Mesendoderm (in vitro differentiated cells): ENCODE results near the gene NUMBL.
A peak's percentile ranks its signal among the peaks of the same experiment; 100 is the strongest.

Experiments used
- DNase-seq: peaks from one replicate; pipeline ENCODE4 v3.0.0; 2013
- H2AK5ac ChIP-seq: 2 replicates; pipeline ENCODE4 v1.6.1; 2013; ENCODE audit warnings: low read length, inconsistent platforms
- H2BK120ac ChIP-seq: 2 replicates; pipeline ENCODE4 v1.6.1; 2013; ENCODE audit warnings: low read depth, mild to moderate bottlenecking, low read length, moderate library complexity, mixed read lengths
- H2BK15ac ChIP-seq: replicated peaks from 2 replicates; pipeline ENCODE4 v1.6.1; 2013; ENCODE audit warnings: low read depth, mild to moderate bottlenecking, moderate library complexity
- H2BK5ac ChIP-seq: 2 replicates; pipeline ENCODE4 v1.6.1; 2013; ENCODE audit warnings: low read length, inconsistent platforms
- H3K18ac ChIP-seq: 2 replicates; pipeline ENCODE4 v1.6.1; 2013; ENCODE audit warnings: mild to moderate bottlenecking, low read length, mixed read lengths
- H3K23ac ChIP-seq: one replicate; pipeline ENCODE4 v1.6.1; 2013; ENCODE audit warnings: low read length
- H3K27ac ChIP-seq: 2 replicates; pipeline ENCODE4 v1.5.1; 2013; ENCODE audit warnings: low read depth, mild to moderate bottlenecking, inconsistent platforms, low read length, moderate library complexity
- H3K27me3 ChIP-seq: 2 replicates; pipeline ENCODE4 v1.6.1; 2013; ENCODE audit warnings: low read length, control low read depth, mild to moderate bottlenecking, inconsistent platforms; ENCODE audit not compliant: insufficient read depth, poor library complexity
- H3K36me3 ChIP-seq: 2 replicates; pipeline ENCODE4 v1.6.1; 2013; ENCODE audit warnings: low read length, inconsistent platforms; ENCODE audit not compliant: control insufficient read depth, insufficient read depth
- H3K4ac ChIP-seq: one replicate; pipeline ENCODE4 v1.6.1; 2013; ENCODE audit warnings: low read depth, mild to moderate bottlenecking, low read length, moderate library complexity
- H3K4me1 ChIP-seq: 2 replicates; pipeline ENCODE4 v1.6.1; 2013; ENCODE audit warnings: low read depth, low read length, inconsistent platforms; ENCODE audit not compliant: control insufficient read depth
- H3K4me2 ChIP-seq: 2 replicates; pipeline ENCODE4 v1.6.1; 2013; ENCODE audit warnings: low read length
- H3K4me3 ChIP-seq: 2 replicates; pipeline ENCODE4 v1.5.1; 2013; ENCODE audit warnings: mild to moderate bottlenecking, low read length
- H3K56ac ChIP-seq: one replicate; pipeline ENCODE4 v1.6.1; 2013; ENCODE audit warnings: low read length
- H3K79me1 ChIP-seq: 2 replicates; pipeline ENCODE4 v1.6.1; 2013; ENCODE audit warnings: low read length, inconsistent platforms
- H3K79me2 ChIP-seq: 2 replicates; pipeline ENCODE4 v1.6.1; 2013; ENCODE audit warnings: mild to moderate bottlenecking, low read length; ENCODE audit not compliant: control insufficient read depth, insufficient read depth
- H3K9ac ChIP-seq: 2 replicates; pipeline ENCODE4 v1.6.1; 2013; ENCODE audit warnings: low read length, inconsistent platforms
- H4K5ac ChIP-seq: one replicate; pipeline ENCODE4 v1.6.1; 2013; ENCODE audit warnings: low read length
- H4K8ac ChIP-seq: one replicate; pipeline ENCODE4 v1.6.1; 2013; ENCODE audit warnings: low read depth, mild to moderate bottlenecking, control low read depth, low read length, moderate library complexity
- WGBS: extraction: QIAGEN DNeasy Blood & Tissue Kit; methylation state at CpG from one replicate; pipeline ENCODE4 v1.1.7; 2013; ENCODE audit warnings: low lambda C conversion rate, missing lambda C conversion rate; ENCODE audit not compliant: insufficient coverage; ENCODE audit errors: extremely low coverage; 5-methylcytosine and 5-hydroxymethylcytosine counted together

NUMBL gene

DNA sequence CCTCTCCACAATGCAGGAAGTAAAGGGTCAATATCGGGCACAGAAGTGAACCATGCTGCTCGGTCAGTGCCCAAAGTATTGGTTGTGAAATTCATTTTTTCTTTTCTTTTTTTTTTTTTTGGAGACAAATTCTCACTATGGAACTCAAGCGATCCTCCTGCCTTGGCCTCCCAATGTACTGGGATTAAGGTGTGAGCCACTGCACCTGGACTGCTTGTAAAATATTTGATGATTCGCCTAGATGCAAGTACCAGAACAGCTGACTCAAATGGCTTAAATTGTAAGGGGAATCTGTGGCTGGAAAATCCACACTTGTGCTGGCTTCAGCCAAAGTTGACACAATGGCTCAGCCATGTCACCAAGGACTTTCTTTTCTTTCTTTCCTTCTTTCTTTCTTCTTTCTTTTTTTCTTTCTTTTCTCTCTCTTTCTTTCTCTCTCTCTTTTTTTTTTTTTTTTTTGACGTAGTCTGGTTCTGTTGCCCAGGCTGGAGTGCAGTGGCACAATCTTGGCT lies 43.7 kb downstream of the NUMBL start:
- Histone ChIP-seq H3K23ac (no peak overlapping the region), H3K36me3 (no peaks in the 10 kb centered on the region), H3K18ac (no peak overlapping the region), H2BK5ac (no peak overlapping the region), H3K79me2 (no peaks in the 10 kb centered on the region), H3K4me3 (no peak overlapping the region), H3K4ac (no peak overlapping the region), H2BK15ac (no peak overlapping the region), H3K27ac (no peak overlapping the region), H3K79me1 (no peaks in the 10 kb centered on the region), H4K8ac (no peak overlapping the region), H3K4me1 (no peaks in the 10 kb centered on the region), H2AK5ac (no peak overlapping the region), H4K5ac (no peak overlapping the region), H2BK120ac (no peak overlapping the region), H3K56ac (no peak overlapping the region), H3K27me3 (no peaks in the 10 kb centered on the region), H3K9ac (no peak overlapping the region), H3K4me2 (no peak overlapping the region)
- no peak for DNase-seq
- no CpG with 5 or more reads among the region's 5 CpGs for WGBS

GRCh38 chr19:40642757-40643305 lies 47.6 kb downstream of the NUMBL start:
- H4K8ac ChIP-seq: no peak overlapping the region
- H2BK120ac ChIP-seq: no peak overlapping the region
- H3K56ac ChIP-seq: no peak overlapping the region
- H3K4me2 ChIP-seq: no peak overlapping the region
- no peaks in the 10 kb centered on the region for H3K79me2 ChIP-seq
- H3K4me3 ChIP-seq: no peak overlapping the region
- WGBS: no CpG with 5 or more reads among the region's 8 CpGs
- no peak for DNase-seq
- no peaks in the 10 kb centered on the region for H3K36me3 ChIP-seq
- H3K18ac ChIP-seq: no peak overlapping the region
- H3K4me1 ChIP-seq: peaks cover 5% of the 10 kb centered on the region
- no peak overlapping the region for H2BK15ac ChIP-seq
- H4K5ac ChIP-seq: no peak overlapping the region
- H3K27me3 ChIP-seq: no peaks in the 10 kb centered on the region
- no peak overlapping the region for H3K4ac ChIP-seq
- no peaks in the 10 kb centered on the region for H3K79me1 ChIP-seq
- no peak overlapping the region for H3K23ac ChIP-seq
- H2BK5ac ChIP-seq: no peak overlapping the region
- no peak overlapping the region for H2AK5ac ChIP-seq
- H3K27ac ChIP-seq: no peak overlapping the region
- no peak overlapping the region for H3K9ac ChIP-seq

DNA sequence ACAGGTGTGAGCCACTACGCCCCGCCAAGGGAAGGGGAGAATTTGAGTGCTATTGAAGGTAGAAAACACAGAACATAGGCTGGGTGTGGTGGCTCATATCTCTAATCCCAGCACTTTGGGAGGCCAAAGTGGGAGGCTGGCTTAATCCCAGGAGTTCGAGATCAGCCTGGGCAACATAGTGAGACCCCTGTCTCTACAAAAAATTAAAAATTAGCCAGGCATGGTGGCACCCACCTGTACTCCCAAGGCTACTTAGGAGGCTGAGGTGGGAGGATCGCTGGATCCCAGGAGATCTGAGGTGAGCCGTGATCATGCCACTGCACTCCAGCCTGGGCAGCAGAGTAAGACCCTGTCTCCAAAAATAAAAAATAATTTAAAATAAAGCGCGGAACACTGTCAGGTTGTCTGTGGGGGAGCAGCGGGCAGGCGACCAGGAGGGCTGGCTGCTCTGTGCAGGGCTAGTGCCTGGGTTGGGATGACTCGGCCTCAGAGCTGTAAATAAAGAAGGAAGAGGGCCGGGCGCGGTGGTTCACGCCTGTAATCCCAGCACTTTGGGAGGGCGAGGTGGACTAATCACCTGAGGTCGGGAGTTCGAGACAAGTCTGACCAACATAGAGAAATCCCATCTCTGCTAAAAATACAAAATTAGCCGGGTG lies 48.3 kb downstream of the NUMBL start:
- H3K4ac ChIP-seq: no peak overlapping the region
- H3K27ac ChIP-seq: no peak overlapping the region
- no peaks in the 10 kb centered on the region for H3K79me2 ChIP-seq
- H3K18ac ChIP-seq: no peak overlapping the region
- DNase-seq: no peak
- no peak overlapping the region for H3K4me2 ChIP-seq
- H4K5ac ChIP-seq: no peak overlapping the region
- H3K79me1 ChIP-seq: no peaks in the 10 kb centered on the region
- H2AK5ac ChIP-seq: no peak overlapping the region
- H3K4me3 ChIP-seq: no peak overlapping the region
- no peak overlapping the region for H2BK5ac ChIP-seq
- WGBS: no CpG with 5 or more reads among the region's 18 CpGs
- no peaks in the 10 kb centered on the region for H3K36me3 ChIP-seq
- H3K4me1 ChIP-seq: peaks cover 5% of the 10 kb centered on the region
- no peak overlapping the region for H2BK15ac ChIP-seq
- H3K27me3 ChIP-seq: no peaks in the 10 kb centered on the region
- H4K8ac ChIP-seq: no peak overlapping the region
- H3K23ac ChIP-seq: no peak overlapping the region
- H3K9ac ChIP-seq: no peak overlapping the region
- no peak overlapping the region for H2BK120ac ChIP-seq
- no peak overlapping the region for H3K56ac ChIP-seq

DNA sequence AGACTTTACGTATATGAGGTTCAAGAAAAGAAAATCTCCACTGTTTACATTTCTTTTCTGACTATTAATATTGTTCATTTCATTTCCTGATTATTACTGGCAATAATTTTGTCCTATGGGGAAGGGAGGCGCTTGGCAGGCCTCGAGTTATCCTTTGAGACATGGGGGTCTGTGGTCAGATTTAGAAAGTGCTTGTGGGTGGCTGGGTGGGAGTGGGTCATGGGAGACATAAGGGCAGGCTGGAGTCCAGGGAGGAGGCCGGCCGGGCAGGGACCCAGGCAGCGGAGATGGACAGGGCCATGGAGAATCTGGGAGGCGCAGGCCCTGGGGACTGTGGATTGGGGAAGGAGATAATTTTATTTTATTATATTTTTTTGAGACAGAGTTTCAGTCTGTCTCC lies 49.2 kb downstream of the NUMBL start:
- no peaks in the 10 kb centered on the region for H3K79me2 ChIP-seq
- no peak overlapping the region for H3K56ac ChIP-seq
- H3K4me2 ChIP-seq: no peak overlapping the region
- DNase-seq: no peak
- H2BK120ac ChIP-seq: peak overlapping the region; percentile 49
- no peak overlapping the region for H2BK15ac ChIP-seq
- H3K9ac ChIP-seq: no peak overlapping the region
- H4K8ac ChIP-seq: no peak overlapping the region
- H4K5ac ChIP-seq: no peak overlapping the region
- H3K23ac ChIP-seq: no peak overlapping the region
- H2AK5ac ChIP-seq: no peak overlapping the region
- no CpG with 5 or more reads among the region's 7 CpGs for WGBS
- no peaks in the 10 kb centered on the region for H3K36me3 ChIP-seq
- H2BK5ac ChIP-seq: no peak overlapping the region
- no peak overlapping the region for H3K4ac ChIP-seq
- H3K27ac ChIP-seq: no peak overlapping the region
- H3K27me3 ChIP-seq: no peaks in the 10 kb centered on the region
- no peaks in the 10 kb centered on the region for H3K79me1 ChIP-seq
- no peak overlapping the region for H3K4me3 ChIP-seq
- peaks cover 5% of the 10 kb centered on the region for H3K4me1 ChIP-seq
- H3K18ac ChIP-seq: peak overlapping the region; percentile 32

DNA sequence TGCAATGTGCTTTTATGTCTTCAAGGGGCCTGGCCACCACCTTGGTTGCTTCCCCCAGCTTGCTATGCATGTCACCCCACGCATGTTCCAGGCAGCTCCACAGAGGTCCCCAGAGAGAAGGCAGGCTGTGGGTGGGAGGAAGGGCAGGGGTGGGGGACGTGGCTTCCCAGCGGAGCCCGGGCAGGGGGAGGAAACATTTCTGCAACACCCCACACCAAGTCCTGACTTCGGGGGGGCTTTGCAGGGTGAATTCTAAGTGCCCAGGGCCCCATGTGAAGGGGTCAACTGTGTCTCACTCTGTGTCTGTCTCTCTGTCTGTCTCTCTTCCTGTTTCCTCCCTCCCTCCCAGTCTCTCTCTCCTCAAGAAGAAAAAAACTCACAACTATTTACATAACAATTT lies 49.7 kb downstream of the NUMBL start:
- Histone ChIP-seq H3K4ac (no peak overlapping the region), H3K9ac (no peak overlapping the region), H4K5ac (no peak overlapping the region), H2BK15ac (no peak overlapping the region), H3K4me1 (peaks cover 5% of the 10 kb centered on the region), H3K23ac (peak overlapping the region; percentile 3), H3K4me3 (no peak overlapping the region), H2AK5ac (no peak overlapping the region), H3K36me3 (no peaks in the 10 kb centered on the region), H3K56ac (peak overlapping the region; percentile 54), H2BK5ac (no peak overlapping the region), H3K27me3 (no peaks in the 10 kb centered on the region), H3K4me2 (no peak overlapping the region), H3K27ac (no peak overlapping the region), H2BK120ac (no peak overlapping the region), H3K79me1 (no peaks in the 10 kb centered on the region), H3K79me2 (no peaks in the 10 kb centered on the region), H3K18ac (peak overlapping the region; percentile 16), H4K8ac (no peak overlapping the region)
- no CpG with 5 or more reads among the region's 5 CpGs for WGBS
- DNase-seq: no peak

DNA sequence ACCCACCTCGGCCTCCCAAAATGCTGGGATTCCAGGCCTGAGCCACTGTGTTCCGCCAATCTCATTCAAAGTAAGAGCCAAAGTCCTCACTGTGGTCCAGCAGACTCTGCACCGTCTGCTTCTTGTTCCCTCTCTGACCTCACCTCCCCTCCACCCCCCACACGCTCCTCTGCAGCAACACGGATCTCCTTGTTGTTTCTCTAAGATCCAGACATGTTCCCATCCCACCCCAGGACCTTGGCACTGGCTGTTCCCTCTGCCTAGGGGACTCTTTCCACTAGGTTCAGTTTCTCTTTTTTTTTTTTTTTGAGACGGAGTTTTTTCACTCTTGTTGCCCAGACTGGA lies 50.8 kb downstream of the NUMBL start:
- WGBS: no CpG with 5 or more reads among the region's 6 CpGs

More for the DNA sequence above, 50.8 kb downstream of the NUMBL start:
- Histone ChIP-seq H2AK5ac (no peak overlapping the region), H3K79me2 (no peaks in the 10 kb centered on the region), H3K27ac (no peak overlapping the region), H3K23ac (no peak overlapping the region), H3K4me2 (no peak overlapping the region), H2BK5ac (no peak overlapping the region), H3K4me3 (no peak overlapping the region), H4K5ac (no peak overlapping the region), H2BK15ac (no peak overlapping the region), H4K8ac (no peak overlapping the region), H3K4me1 (peaks cover 5% of the 10 kb centered on the region), H3K18ac (no peak overlapping the region), H3K79me1 (no peaks in the 10 kb centered on the region), H3K27me3 (no peaks in the 10 kb centered on the region), H3K9ac (no peak overlapping the region), H2BK120ac (no peak overlapping the region), H3K4ac (no peak overlapping the region), H3K36me3 (no peaks in the 10 kb centered on the region), H3K56ac (no peak overlapping the region)
- DNase-seq: no peak
